ENCODE data around the gene PIK3R1. TPM values are rescaled to one million over a fixed set of nuclear protein-coding genes. Genes with fewer than 3 reads are reported as not detected.

The PIK3R1 gene
- total RNA-seq, 1 donor from 2014 or later, result 89.7 TPM

DNA sequence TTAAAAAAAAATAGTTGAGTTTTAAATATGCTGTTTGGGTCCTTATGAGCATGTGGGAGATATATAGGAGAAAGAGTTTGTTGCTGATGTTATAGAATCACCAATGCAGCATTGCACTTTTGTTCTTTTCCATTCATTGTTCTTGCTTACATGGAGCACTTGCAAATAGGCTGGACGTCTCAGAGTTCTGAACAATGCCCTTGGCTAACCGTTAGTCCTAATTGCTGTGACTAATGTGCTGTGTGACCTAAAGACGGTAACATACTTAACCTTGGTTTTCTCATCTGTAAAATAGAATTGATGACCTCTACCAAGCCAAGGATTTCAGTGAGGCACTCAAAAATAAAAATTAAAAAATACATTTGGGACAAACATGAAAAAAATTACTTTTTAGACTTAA is 29.8 kb downstream of the PIK3R1 start:
- no peaks in the 10 kb centered on the region for H3K27me3 Mint-ChIP-seq
- no peak for DNase-seq (ENCODE audit: low spot score, unreplicated experiment)
- peaks cover 15% of the 10 kb centered on the region for H3K36me3 Mint-ChIP-seq (ENCODE audit: insufficient read depth)
- peaks cover 11% of the 10 kb centered on the region for H3K4me1 Mint-ChIP-seq (ENCODE audit: low read depth)
- H3K9me3 Mint-ChIP-seq (ENCODE audit: low read depth), result no peaks in the 10 kb centered on the region
- TF ChIP-seq, protein P1, sequence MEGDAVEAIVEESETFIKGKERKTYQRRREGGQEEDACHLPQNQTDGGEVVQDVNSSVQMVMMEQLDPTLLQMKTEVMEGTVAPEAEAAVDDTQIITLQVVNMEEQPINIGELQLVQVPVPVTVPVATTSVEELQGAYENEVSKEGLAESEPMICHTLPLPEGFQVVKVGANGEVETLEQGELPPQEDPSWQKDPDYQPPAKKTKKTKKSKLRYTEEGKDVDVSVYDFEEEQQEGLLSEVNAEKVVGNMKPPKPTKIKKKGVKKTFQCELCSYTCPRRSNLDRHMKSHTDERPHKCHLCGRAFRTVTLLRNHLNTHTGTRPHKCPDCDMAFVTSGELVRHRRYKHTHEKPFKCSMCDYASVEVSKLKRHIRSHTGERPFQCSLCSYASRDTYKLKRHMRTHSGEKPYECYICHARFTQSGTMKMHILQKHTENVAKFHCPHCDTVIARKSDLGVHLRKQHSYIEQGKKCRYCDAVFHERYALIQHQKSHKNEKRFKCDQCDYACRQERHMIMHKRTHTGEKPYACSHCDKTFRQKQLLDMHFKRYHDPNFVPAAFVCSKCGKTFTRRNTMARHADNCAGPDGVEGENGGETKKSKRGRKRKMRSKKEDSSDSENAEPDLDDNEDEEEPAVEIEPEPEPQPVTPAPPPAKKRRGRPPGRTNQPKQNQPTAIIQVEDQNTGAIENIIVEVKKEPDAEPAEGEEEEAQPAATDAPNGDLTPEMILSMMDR (IDR thresholded peaks at IDR 0.05; ENCODE audit: unreplicated experiment), result no peak
- no peak overlapping the region for H3K4me3 Mint-ChIP-seq (ENCODE audit: low read depth)
- no peak overlapping the region for H3K27ac Mint-ChIP-seq

DNA sequence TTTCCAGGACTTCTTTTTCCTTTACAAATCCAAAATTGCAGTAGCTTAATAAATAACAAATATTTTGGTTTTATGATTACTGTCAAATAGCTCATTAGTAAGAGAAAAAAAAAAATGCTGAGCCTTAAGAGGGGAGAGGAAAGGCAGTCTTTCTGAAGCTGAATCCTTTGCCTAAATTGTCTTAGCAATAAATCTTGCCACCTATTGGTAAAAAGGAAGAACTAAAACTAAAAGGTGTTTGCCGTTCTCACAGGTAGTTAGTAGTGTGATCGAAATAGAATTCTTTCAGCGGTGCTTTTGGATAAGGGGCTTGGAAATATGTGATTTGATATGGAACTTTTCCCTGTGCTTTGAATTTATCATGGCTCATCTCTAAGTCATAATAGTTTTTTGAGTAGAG is 31.2 kb downstream of the PIK3R1 start:
- TF ChIP-seq, protein P1 (IDR thresholded peaks at IDR 0.05; ENCODE audit: unreplicated experiment), result peak; percentile 34
- no peak overlapping the region for H3K4me3 Mint-ChIP-seq (ENCODE audit: low read depth)
- no peak for DNase-seq (ENCODE audit: low spot score, unreplicated experiment)
- H3K27me3 Mint-ChIP-seq, result no peaks in the 10 kb centered on the region
- peaks cover 15% of the 10 kb centered on the region for H3K36me3 Mint-ChIP-seq (ENCODE audit: insufficient read depth)
- no peak overlapping the region for H3K27ac Mint-ChIP-seq
- H3K4me1 Mint-ChIP-seq (ENCODE audit: low read depth), result peaks cover 21% of the 10 kb centered on the region
- H3K9me3 Mint-ChIP-seq (ENCODE audit: low read depth), result no peaks in the 10 kb centered on the region

DNA sequence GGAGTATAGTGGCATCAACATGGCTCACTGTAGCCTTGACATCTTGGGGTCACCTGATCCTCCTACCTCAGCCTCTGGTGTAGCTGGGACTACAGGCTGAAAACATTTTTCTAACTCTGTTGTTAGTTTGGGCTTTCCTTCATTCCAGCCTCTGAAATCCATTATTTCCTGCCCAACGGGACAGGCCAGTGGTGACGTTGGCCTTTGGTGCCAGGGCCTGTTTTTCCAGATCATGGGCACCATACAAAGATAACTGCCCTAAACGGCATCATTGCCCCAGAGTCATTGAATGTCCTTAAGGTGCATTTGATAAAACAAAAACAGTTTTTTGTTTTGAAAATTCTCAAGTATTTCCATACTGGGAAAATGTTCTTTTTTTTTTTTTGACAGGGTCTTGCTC is 32.1 kb downstream of the PIK3R1 start:
- Mint-ChIP-seq H3K4me1 (ENCODE audit: low read depth) (peaks cover 29% of the 10 kb centered on the region), H3K27me3 (no peaks in the 10 kb centered on the region), H3K4me3 (ENCODE audit: low read depth) (no peak overlapping the region), H3K9me3 (ENCODE audit: low read depth) (no peaks in the 10 kb centered on the region), H3K36me3 (ENCODE audit: insufficient read depth) (peaks cover 11% of the 10 kb centered on the region), H3K27ac (no peak overlapping the region)
- DNase-seq (ENCODE audit: low spot score, unreplicated experiment), result no peak
- TF ChIP-seq, protein P1 (IDR thresholded peaks at IDR 0.05; ENCODE audit: unreplicated experiment), result no peak

DNA sequence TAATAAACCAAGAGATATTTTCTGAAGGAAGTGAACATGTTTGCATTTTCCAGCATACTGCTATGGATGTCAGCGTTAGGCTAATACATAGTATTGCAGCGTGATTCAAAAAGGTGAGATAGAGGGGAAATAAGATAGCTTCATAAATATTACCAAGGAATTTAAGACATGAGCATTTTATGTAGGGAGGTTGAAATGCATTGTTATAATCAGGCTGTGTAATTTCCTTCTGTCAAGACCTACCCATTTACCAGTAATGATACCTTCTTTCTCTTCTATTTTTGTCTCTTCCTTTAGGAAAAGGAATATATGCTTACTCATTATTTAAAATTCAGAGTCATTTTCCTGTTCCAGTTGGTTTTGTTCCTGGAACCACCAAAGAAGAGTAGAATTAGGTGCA is 33.3 kb downstream of the PIK3R1 start:
- no peaks in the 10 kb centered on the region for H3K9me3 Mint-ChIP-seq (ENCODE audit: low read depth)
- no peak for DNase-seq (ENCODE audit: low spot score, unreplicated experiment)
- no peaks in the 10 kb centered on the region for H3K27me3 Mint-ChIP-seq
- H3K4me1 Mint-ChIP-seq (ENCODE audit: low read depth), result peaks cover 34% of the 10 kb centered on the region
- no peak overlapping the region for H3K27ac Mint-ChIP-seq
- TF ChIP-seq, protein P1 (IDR thresholded peaks at IDR 0.05; ENCODE audit: unreplicated experiment), result no peak
- H3K36me3 Mint-ChIP-seq (ENCODE audit: insufficient read depth), result peaks cover 6% of the 10 kb centered on the region
- H3K4me3 Mint-ChIP-seq (ENCODE audit: low read depth), result no peak overlapping the region

DNA sequence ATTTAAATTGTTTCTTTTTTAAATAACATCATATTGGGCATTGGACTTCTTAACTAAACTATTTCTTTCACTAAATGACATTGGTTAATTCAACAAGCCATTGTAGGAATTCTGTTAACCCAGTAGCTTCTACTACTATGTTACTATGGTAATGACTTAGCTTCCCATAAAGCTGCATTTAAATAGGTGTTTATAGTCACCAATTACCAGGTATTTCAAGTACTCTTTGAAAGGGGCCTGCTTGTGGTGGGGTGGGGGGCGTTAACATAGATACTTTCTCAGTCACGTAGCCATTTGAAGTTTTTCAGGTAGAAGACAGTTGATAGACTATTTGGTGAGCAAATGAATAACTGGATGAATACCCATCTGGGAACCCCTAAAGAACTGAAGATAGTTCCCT is 34.0 kb downstream of the PIK3R1 start:
- Mint-ChIP-seq H3K4me1 (ENCODE audit: low read depth) (peaks cover 37% of the 10 kb centered on the region), H3K27me3 (no peaks in the 10 kb centered on the region), H3K4me3 (ENCODE audit: low read depth) (no peak overlapping the region), H3K9me3 (ENCODE audit: low read depth) (no peaks in the 10 kb centered on the region), H3K36me3 (ENCODE audit: insufficient read depth) (peaks cover 5% of the 10 kb centered on the region), H3K27ac (no peak overlapping the region)
- TF ChIP-seq, protein P1 (IDR thresholded peaks at IDR 0.05; ENCODE audit: unreplicated experiment), result no peak
- DNase-seq (ENCODE audit: low spot score, unreplicated experiment), result no peak
